Mesenchymal stem cell (in vitro differentiated cells and primary cell): ENCODE data around the gene RBM45.

Experiments used
- DNase-seq: peaks from one replicate; pipeline ENCODE4 v3.0.0-alpha.2; 2013
- H2AFZ ChIP-seq: one replicate; pipeline ENCODE4 v1.6.1; 2013; ENCODE audit warnings: low read depth, mild to moderate bottlenecking, control low read depth, inconsistent platforms, low read length, moderate library complexity
- H2AK5ac ChIP-seq: 2 replicates; pipeline ENCODE4 v1.6.1; 2013; ENCODE audit warnings: low read length, moderate library complexity, mild to moderate bottlenecking, inconsistent platforms; ENCODE audit not compliant: severe bottlenecking
- H2BK120ac ChIP-seq: one replicate; pipeline ENCODE4 v1.6.1; 2013; ENCODE audit warnings: low read depth, mild to moderate bottlenecking, inconsistent platforms, low read length, moderate library complexity
- H2BK12ac ChIP-seq, 2 experiments: one replicate each; pipeline ENCODE4 v1.6.1; 2013; ENCODE audit warnings: inconsistent platforms in 2 of 2, low read length in 2 of 2, mild to moderate bottlenecking in 2 of 2, moderate library complexity in 2 of 2, control low read depth in 1 of 2
- H2BK15ac ChIP-seq: one replicate; pipeline ENCODE4 v1.6.1; 2013; ENCODE audit warnings: mild to moderate bottlenecking, low read depth, inconsistent platforms; ENCODE audit not compliant: poor library complexity, severe bottlenecking
- H2BK5ac ChIP-seq: 2 replicates; pipeline ENCODE4 v1.6.1; 2013; ENCODE audit warnings: low read depth, mild to moderate bottlenecking, low read length, control low read depth, inconsistent platforms; ENCODE audit not compliant: poor library complexity, severe bottlenecking
- H3K14ac ChIP-seq, 2 experiments: one replicate each; pipeline ENCODE4 v1.6.1; 2013; ENCODE audit warnings: inconsistent platforms in 2 of 2, low read length in 2 of 2, control low read depth in 1 of 2, mild to moderate bottlenecking in 1 of 2, moderate library complexity in 1 of 2
- H3K18ac ChIP-seq, 2 experiments: one replicate each; pipeline ENCODE4 v1.6.1; 2013; ENCODE audit warnings: inconsistent platforms in 2 of 2, low read length in 2 of 2, control low read depth in 1 of 2, low read depth in 1 of 2, mild to moderate bottlenecking in 1 of 2
- H3K23ac ChIP-seq, 2 experiments: one replicate each; pipeline ENCODE4 v1.6.1; 2013; ENCODE audit warnings: inconsistent platforms in 2 of 2, low read length in 2 of 2, mild to moderate bottlenecking in 2 of 2, moderate library complexity in 2 of 2, control low read depth in 1 of 2
- H3K27ac ChIP-seq: 2 replicates; pipeline ENCODE4 v1.5.1; 2013; ENCODE audit warnings: mild to moderate bottlenecking, moderate library complexity, low read length, control low read depth, inconsistent platforms; ENCODE audit not compliant: poor library complexity, severe bottlenecking
- H3K27me3 ChIP-seq, 2 experiments: 2 replicates each; pipeline versions ENCODE4 v1.6.1 to v1.7.0; 2013; ENCODE audit warnings: low read length in 2 of 2, mild to moderate bottlenecking in 2 of 2, moderate library complexity in 2 of 2, control low read depth in 1 of 2, inconsistent platforms in 1 of 2; ENCODE audit not compliant: control insufficient read depth in 1 of 2, insufficient read depth in 1 of 2
- H3K36me3 ChIP-seq, 2 experiments: 2 replicates each; pipeline versions ENCODE4 v1.6.1 to v1.7.0; 2013; ENCODE audit warnings: low read length in 2 of 2, control low read depth in 1 of 2, inconsistent platforms in 1 of 2, low read depth in 1 of 2, mild to moderate bottlenecking in 1 of 2; ENCODE audit not compliant: insufficient read depth in 2 of 2, control insufficient read depth in 1 of 2
- H3K4ac ChIP-seq, 2 experiments: one replicate each; pipeline ENCODE4 v1.6.1; 2013; ENCODE audit warnings: inconsistent platforms in 2 of 2, low read length in 2 of 2, mild to moderate bottlenecking in 2 of 2, moderate library complexity in 2 of 2, control low read depth in 1 of 2, low read depth in 1 of 2
- H3K4me1 ChIP-seq: 2 replicates; pipeline ENCODE4 v1.6.1; 2013; ENCODE audit warnings: low read depth, low read length, control low read depth; ENCODE audit not compliant: control insufficient read depth, insufficient read depth
- H3K4me2 ChIP-seq: 2 replicates; pipeline ENCODE4 v1.6.1; 2013; ENCODE audit warnings: low read length, mild to moderate bottlenecking, inconsistent platforms; ENCODE audit not compliant: poor library complexity, severe bottlenecking
- H3K4me3 ChIP-seq, 2 experiments: 2 replicates each; pipeline versions ENCODE4 v1.5.1 to v1.7.0; 2013; ENCODE audit warnings: low read length in 2 of 2, mild to moderate bottlenecking in 2 of 2, control low read depth in 1 of 2, low read depth in 1 of 2; ENCODE audit not compliant: insufficient read depth in 1 of 2
- H3K79me1 ChIP-seq: replicated peaks from 2 replicates; pipeline ENCODE4 v1.6.1; 2013; ENCODE audit warnings: mild to moderate bottlenecking, control low read depth, low read length, inconsistent platforms; ENCODE audit not compliant: poor library complexity, severe bottlenecking
- H3K9ac ChIP-seq: 2 replicates; pipeline ENCODE4 v1.7.0; 2013; ENCODE audit warnings: mild to moderate bottlenecking, low read length, moderate library complexity
- H3K9me3 ChIP-seq: 2 replicates; pipeline ENCODE4 v1.7.0; 2013; ENCODE audit warnings: mild to moderate bottlenecking, low read length; ENCODE audit not compliant: control insufficient read depth
- H4K8ac ChIP-seq: one replicate; pipeline ENCODE4 v1.6.1; 2013; ENCODE audit warnings: inconsistent platforms, mild to moderate bottlenecking, low read length, moderate library complexity
- H4K91ac ChIP-seq: one replicate; pipeline ENCODE4 v1.6.1; 2013; ENCODE audit warnings: mild to moderate bottlenecking, low read length, inconsistent platforms
- WGBS: methylation state at CpG from one replicate; pipeline ENCODE4 v1.1.7; 2013; ENCODE audit warnings: mixed read lengths; 5-methylcytosine and 5-hydroxymethylcytosine counted together

Gene RBM45

DNA sequence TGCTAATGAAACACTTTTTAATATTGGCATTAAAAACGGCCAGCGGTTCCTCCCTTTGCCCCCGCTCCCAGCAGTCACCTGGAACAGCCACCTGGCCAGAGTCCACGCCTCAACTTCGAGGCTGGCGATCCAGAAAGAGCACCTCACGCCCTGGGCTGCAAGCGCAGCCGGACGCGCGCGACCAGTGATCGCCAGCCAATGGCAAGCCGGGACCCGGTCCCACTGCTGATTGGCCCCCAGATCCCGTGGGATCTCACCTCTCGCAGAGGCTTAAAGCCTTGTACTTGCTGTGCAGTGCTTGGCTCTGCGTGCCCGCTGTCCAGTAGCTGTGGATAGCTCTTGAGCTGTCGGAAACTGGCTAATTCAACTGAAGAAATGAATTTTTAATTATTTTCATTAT, 4.1 kb upstream of the RBM45 start:
- 81% methylated on average over 18 of the region's 21 CpGs for WGBS
- no peak overlapping the region for H2BK15ac ChIP-seq
- H3K14ac ChIP-seq: no peak overlapping the region
- no peak overlapping the region for H3K27ac ChIP-seq
- no peak overlapping the region for H2BK120ac ChIP-seq
- H3K23ac ChIP-seq: no peak overlapping the region
- no peak overlapping the region for H2AFZ ChIP-seq
- H3K18ac ChIP-seq: no peak overlapping the region
- no peak overlapping the region for H4K91ac ChIP-seq
- H3K9me3 ChIP-seq: no peaks in the 10 kb centered on the region
- no peak overlapping the region for H4K8ac ChIP-seq
- peaks cover 5% of the 10 kb centered on the region for H3K79me1 ChIP-seq
- H3K9ac ChIP-seq: no peak overlapping the region
- H3K36me3 ChIP-seq: no peaks in the 10 kb centered on the region
- H2BK12ac ChIP-seq: no peak overlapping the region
- DNase-seq: no peak
- H2AK5ac ChIP-seq: no peak overlapping the region
- no peak overlapping the region for H3K4me2 ChIP-seq
- H2BK5ac ChIP-seq: no peak overlapping the region
- H3K4me1 ChIP-seq: no peaks in the 10 kb centered on the region
- no peaks in the 10 kb centered on the region for H3K27me3 ChIP-seq
- H3K4ac ChIP-seq: no peak overlapping the region
- no peak overlapping the region for H3K4me3 ChIP-seq

DNA sequence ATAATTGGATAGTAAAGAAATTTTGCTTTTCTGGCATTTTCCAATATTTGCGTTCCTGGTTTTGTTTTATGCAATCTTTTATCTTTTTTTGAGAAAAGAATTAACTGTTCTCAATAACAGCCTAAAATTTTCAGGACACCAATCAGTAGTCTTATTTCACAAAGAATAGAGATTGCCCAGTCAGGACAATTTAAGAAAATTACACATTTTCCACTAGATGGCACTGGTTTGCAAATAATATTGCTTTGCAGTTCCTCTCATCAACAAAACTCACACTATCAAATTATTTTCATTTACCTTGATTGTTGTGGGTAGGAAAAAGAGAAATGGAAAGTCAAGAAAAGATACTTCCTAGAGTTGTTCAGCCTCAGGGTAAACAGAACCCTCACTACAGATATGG, 2.4 kb upstream of the RBM45 start:
- no peak overlapping the region for H3K14ac ChIP-seq
- no peak overlapping the region for H3K4me2 ChIP-seq
- DNase-seq: peak; percentile 57
- H3K27ac ChIP-seq: no peak overlapping the region
- H2BK12ac ChIP-seq: no peak overlapping the region
- no peaks in the 10 kb centered on the region for H3K9me3 ChIP-seq
- H3K4me3 ChIP-seq: no peak overlapping the region
- H3K18ac ChIP-seq: no peak overlapping the region
- H3K4ac ChIP-seq: no peak overlapping the region
- WGBS: no CpG with 5 or more reads among the region's 1 CpG
- no peak overlapping the region for H4K8ac ChIP-seq
- no peak overlapping the region for H3K23ac ChIP-seq
- H2BK5ac ChIP-seq: no peak overlapping the region
- no peak overlapping the region for H2AK5ac ChIP-seq
- H3K9ac ChIP-seq: no peak overlapping the region
- no peak overlapping the region for H4K91ac ChIP-seq
- H2BK15ac ChIP-seq: no peak overlapping the region
- H3K36me3 ChIP-seq: no peaks in the 10 kb centered on the region
- no peak overlapping the region for H2BK120ac ChIP-seq
- no peak overlapping the region for H2AFZ ChIP-seq
- H3K4me1 ChIP-seq: no peaks in the 10 kb centered on the region
- peaks cover 9% of the 10 kb centered on the region for H3K79me1 ChIP-seq
- H3K27me3 ChIP-seq: no peaks in the 10 kb centered on the region

DNA sequence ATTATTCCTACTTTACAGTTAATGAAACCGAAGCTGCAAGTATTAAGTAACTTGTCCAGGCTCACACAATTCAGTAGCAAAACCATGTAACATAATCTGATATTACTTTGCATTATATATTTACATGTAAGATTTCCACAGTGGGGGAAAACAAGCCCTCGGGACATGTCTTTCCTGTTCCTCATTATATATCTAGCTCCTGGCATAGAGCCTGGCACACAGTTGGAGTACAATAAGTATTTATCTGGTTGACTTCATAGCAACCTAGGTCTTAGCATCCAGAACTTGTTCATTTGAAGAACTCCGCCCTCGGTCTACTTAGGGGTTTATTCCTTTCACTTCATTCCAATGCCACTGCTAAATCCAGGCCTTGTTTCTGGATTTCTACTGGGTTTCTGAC, 1.6 kb upstream of the RBM45 start:
- H3K14ac ChIP-seq: no peak overlapping the region
- no peak overlapping the region for H3K4me3 ChIP-seq
- no peaks in the 10 kb centered on the region for H3K4me1 ChIP-seq
- H2AK5ac ChIP-seq: no peak overlapping the region
- H3K36me3 ChIP-seq: peaks cover 0 to 2% of the 10 kb centered on the region in 2 experiments
- no peak overlapping the region for H2BK12ac ChIP-seq
- H3K27me3 ChIP-seq: no peaks in the 10 kb centered on the region
- no peak overlapping the region for H3K4me2 ChIP-seq
- H3K23ac ChIP-seq: no peak overlapping the region
- H2BK5ac ChIP-seq: no peak overlapping the region
- no peak overlapping the region for H2BK15ac ChIP-seq
- H3K18ac ChIP-seq: no peak overlapping the region
- no peak overlapping the region for H2AFZ ChIP-seq
- no peak overlapping the region for H4K91ac ChIP-seq
- no peak overlapping the region for H4K8ac ChIP-seq
- no peaks in the 10 kb centered on the region for H3K9me3 ChIP-seq
- no peak overlapping the region for H3K4ac ChIP-seq
- peaks cover 10% of the 10 kb centered on the region for H3K79me1 ChIP-seq
- WGBS: 96% methylated on average over 3 of the region's 4 CpGs
- H3K9ac ChIP-seq: no peak overlapping the region
- H3K27ac ChIP-seq: no peak overlapping the region
- H2BK120ac ChIP-seq: no peak overlapping the region
- DNase-seq: no peak

GRCh38 chr2:178111743-178112142, 494 bp upstream of the RBM45 start:
- Histone ChIP-seq H4K8ac (no peak overlapping the region), H3K23ac (no peak overlapping the region), H3K9ac (peak overlapping the region; percentile 52), H3K18ac (no peak overlapping the region), H3K14ac (no peak overlapping the region), H3K4me1 (no peaks in the 10 kb centered on the region), H3K4ac (no peak overlapping the region), H2BK5ac (no peak overlapping the region), H3K4me3 (peak overlapping the region in 1 of 2 experiments; percentile 96), H2AK5ac (no peak overlapping the region), H3K36me3 (peaks cover 0 to 10% of the 10 kb centered on the region in 2 experiments), H3K4me2 (no peak overlapping the region), H2AFZ (no peak overlapping the region), H2BK120ac (peak overlapping the region; percentile 12), H3K27me3 (no peaks in the 10 kb centered on the region), H3K79me1 (peaks cover 13% of the 10 kb centered on the region), H2BK15ac (no peak overlapping the region), H2BK12ac (no peak overlapping the region), H4K91ac (no peak overlapping the region), H3K9me3 (no peaks in the 10 kb centered on the region), H3K27ac (no peak overlapping the region)
- DNase-seq: peak; percentile 7
- WGBS: 100% methylated on average over 1 of the region's 1 CpG
